ENCODE data around the gene PPP2R5C.

DNA sequence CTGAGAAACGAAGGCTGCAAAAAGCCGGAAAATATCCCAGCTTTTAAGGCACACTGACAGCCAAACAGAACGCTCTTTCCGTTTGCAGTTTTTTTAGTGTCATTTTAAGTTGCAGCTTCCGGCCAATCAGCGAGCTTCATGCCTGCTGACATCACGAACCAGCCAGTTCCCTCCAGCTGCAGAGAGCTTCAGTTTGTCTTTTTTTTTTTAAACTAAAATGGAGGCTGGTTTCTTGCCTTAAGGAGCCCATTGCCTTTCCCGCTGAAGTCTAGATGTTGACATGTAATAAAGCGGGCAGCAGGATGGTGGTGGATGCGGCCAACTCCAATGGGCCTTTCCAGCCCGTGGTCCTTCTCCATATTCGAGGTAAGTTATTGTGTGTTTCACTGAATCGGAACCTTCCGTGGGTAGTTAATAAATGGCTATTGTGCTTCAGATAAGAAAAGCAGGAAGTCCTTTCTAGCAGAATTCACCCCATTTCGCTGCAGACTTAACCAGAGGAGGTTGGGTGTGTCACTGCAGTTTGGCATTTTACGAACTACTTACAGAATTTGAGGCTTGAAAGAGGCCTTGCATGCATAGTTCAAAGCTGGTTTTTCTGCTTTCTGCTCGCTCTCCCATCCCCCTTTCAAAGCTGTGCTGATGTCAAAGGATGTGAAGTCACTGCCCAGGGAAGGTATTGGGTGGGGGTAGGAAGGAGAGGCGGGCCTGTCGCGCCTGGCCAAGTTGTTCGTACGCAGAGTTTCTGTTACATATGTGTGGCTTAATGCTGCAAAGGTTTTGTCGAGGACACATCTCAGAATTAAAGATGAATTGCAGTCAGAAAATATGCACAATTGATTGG, 48.4 kb downstream of the PPP2R5C start:
- TF ChIP-seq, protein P1, sequence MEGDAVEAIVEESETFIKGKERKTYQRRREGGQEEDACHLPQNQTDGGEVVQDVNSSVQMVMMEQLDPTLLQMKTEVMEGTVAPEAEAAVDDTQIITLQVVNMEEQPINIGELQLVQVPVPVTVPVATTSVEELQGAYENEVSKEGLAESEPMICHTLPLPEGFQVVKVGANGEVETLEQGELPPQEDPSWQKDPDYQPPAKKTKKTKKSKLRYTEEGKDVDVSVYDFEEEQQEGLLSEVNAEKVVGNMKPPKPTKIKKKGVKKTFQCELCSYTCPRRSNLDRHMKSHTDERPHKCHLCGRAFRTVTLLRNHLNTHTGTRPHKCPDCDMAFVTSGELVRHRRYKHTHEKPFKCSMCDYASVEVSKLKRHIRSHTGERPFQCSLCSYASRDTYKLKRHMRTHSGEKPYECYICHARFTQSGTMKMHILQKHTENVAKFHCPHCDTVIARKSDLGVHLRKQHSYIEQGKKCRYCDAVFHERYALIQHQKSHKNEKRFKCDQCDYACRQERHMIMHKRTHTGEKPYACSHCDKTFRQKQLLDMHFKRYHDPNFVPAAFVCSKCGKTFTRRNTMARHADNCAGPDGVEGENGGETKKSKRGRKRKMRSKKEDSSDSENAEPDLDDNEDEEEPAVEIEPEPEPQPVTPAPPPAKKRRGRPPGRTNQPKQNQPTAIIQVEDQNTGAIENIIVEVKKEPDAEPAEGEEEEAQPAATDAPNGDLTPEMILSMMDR (IDR thresholded peaks at IDR 0.05), result no peak
- no peak for TF ChIP-seq SIN3A (IDR thresholded peaks at IDR 0.05; ENCODE audit: borderline replicate concordance, insufficient read depth, low read depth, low read length)
- TF ChIP-seq TCF7L2 (IDR thresholded peaks at IDR 0.05; ENCODE audit: low read depth, low read length), result no peak
- TF ChIP-seq POLR2AphosphoS5 (IDR thresholded peaks at IDR 0.05; ENCODE audit: low read depth, low read length), result peak; percentile 54
